Mesenchymal stem cell (in vitro differentiated cells and primary cell): ENCODE results near the gene ADIG.

Experiments used
- DNase-seq: peaks from one replicate; pipeline ENCODE4 v3.0.0-alpha.2; 2013
- H2AFZ ChIP-seq: one replicate; pipeline ENCODE4 v1.6.1; 2013; ENCODE audit warnings: low read depth, mild to moderate bottlenecking, control low read depth, inconsistent platforms, low read length, moderate library complexity
- H2AK5ac ChIP-seq: 2 replicates; pipeline ENCODE4 v1.6.1; 2013; ENCODE audit warnings: low read length, moderate library complexity, mild to moderate bottlenecking, inconsistent platforms; ENCODE audit not compliant: severe bottlenecking
- H2BK120ac ChIP-seq: one replicate; pipeline ENCODE4 v1.6.1; 2013; ENCODE audit warnings: low read depth, mild to moderate bottlenecking, inconsistent platforms, low read length, moderate library complexity
- H2BK12ac ChIP-seq, 2 experiments: one replicate each; pipeline ENCODE4 v1.6.1; 2013; ENCODE audit warnings: inconsistent platforms in 2 of 2, low read length in 2 of 2, mild to moderate bottlenecking in 2 of 2, moderate library complexity in 2 of 2, control low read depth in 1 of 2
- H2BK15ac ChIP-seq: one replicate; pipeline ENCODE4 v1.6.1; 2013; ENCODE audit warnings: mild to moderate bottlenecking, low read depth, inconsistent platforms; ENCODE audit not compliant: poor library complexity, severe bottlenecking
- H2BK5ac ChIP-seq: 2 replicates; pipeline ENCODE4 v1.6.1; 2013; ENCODE audit warnings: low read depth, mild to moderate bottlenecking, low read length, control low read depth, inconsistent platforms; ENCODE audit not compliant: poor library complexity, severe bottlenecking
- H3K14ac ChIP-seq, 2 experiments: one replicate each; pipeline ENCODE4 v1.6.1; 2013; ENCODE audit warnings: inconsistent platforms in 2 of 2, low read length in 2 of 2, control low read depth in 1 of 2, mild to moderate bottlenecking in 1 of 2, moderate library complexity in 1 of 2
- H3K18ac ChIP-seq, 2 experiments: one replicate each; pipeline ENCODE4 v1.6.1; 2013; ENCODE audit warnings: inconsistent platforms in 2 of 2, low read length in 2 of 2, control low read depth in 1 of 2, low read depth in 1 of 2, mild to moderate bottlenecking in 1 of 2
- H3K23ac ChIP-seq, 2 experiments: one replicate each; pipeline ENCODE4 v1.6.1; 2013; ENCODE audit warnings: inconsistent platforms in 2 of 2, low read length in 2 of 2, mild to moderate bottlenecking in 2 of 2, moderate library complexity in 2 of 2, control low read depth in 1 of 2
- H3K27ac ChIP-seq: 2 replicates; pipeline ENCODE4 v1.5.1; 2013; ENCODE audit warnings: mild to moderate bottlenecking, moderate library complexity, low read length, control low read depth, inconsistent platforms; ENCODE audit not compliant: poor library complexity, severe bottlenecking
- H3K27me3 ChIP-seq, 2 experiments: 2 replicates each; pipeline versions ENCODE4 v1.6.1 to v1.7.0; 2013; ENCODE audit warnings: low read length in 2 of 2, mild to moderate bottlenecking in 2 of 2, moderate library complexity in 2 of 2, control low read depth in 1 of 2, inconsistent platforms in 1 of 2; ENCODE audit not compliant: control insufficient read depth in 1 of 2, insufficient read depth in 1 of 2
- H3K36me3 ChIP-seq, 2 experiments: 2 replicates each; pipeline versions ENCODE4 v1.6.1 to v1.7.0; 2013; ENCODE audit warnings: low read length in 2 of 2, control low read depth in 1 of 2, inconsistent platforms in 1 of 2, low read depth in 1 of 2, mild to moderate bottlenecking in 1 of 2; ENCODE audit not compliant: insufficient read depth in 2 of 2, control insufficient read depth in 1 of 2
- H3K4ac ChIP-seq, 2 experiments: one replicate each; pipeline ENCODE4 v1.6.1; 2013; ENCODE audit warnings: inconsistent platforms in 2 of 2, low read length in 2 of 2, mild to moderate bottlenecking in 2 of 2, moderate library complexity in 2 of 2, control low read depth in 1 of 2, low read depth in 1 of 2
- H3K4me1 ChIP-seq: 2 replicates; pipeline ENCODE4 v1.6.1; 2013; ENCODE audit warnings: low read depth, low read length, control low read depth; ENCODE audit not compliant: control insufficient read depth, insufficient read depth
- H3K4me2 ChIP-seq: 2 replicates; pipeline ENCODE4 v1.6.1; 2013; ENCODE audit warnings: low read length, mild to moderate bottlenecking, inconsistent platforms; ENCODE audit not compliant: poor library complexity, severe bottlenecking
- H3K4me3 ChIP-seq, 2 experiments: 2 replicates each; pipeline versions ENCODE4 v1.5.1 to v1.7.0; 2013; ENCODE audit warnings: low read length in 2 of 2, mild to moderate bottlenecking in 2 of 2, control low read depth in 1 of 2, low read depth in 1 of 2; ENCODE audit not compliant: insufficient read depth in 1 of 2
- H3K79me1 ChIP-seq: replicated peaks from 2 replicates; pipeline ENCODE4 v1.6.1; 2013; ENCODE audit warnings: mild to moderate bottlenecking, control low read depth, low read length, inconsistent platforms; ENCODE audit not compliant: poor library complexity, severe bottlenecking
- H3K9ac ChIP-seq: 2 replicates; pipeline ENCODE4 v1.7.0; 2013; ENCODE audit warnings: mild to moderate bottlenecking, low read length, moderate library complexity
- H3K9me3 ChIP-seq: 2 replicates; pipeline ENCODE4 v1.7.0; 2013; ENCODE audit warnings: mild to moderate bottlenecking, low read length; ENCODE audit not compliant: control insufficient read depth
- H4K8ac ChIP-seq: one replicate; pipeline ENCODE4 v1.6.1; 2013; ENCODE audit warnings: inconsistent platforms, mild to moderate bottlenecking, low read length, moderate library complexity
- H4K91ac ChIP-seq: one replicate; pipeline ENCODE4 v1.6.1; 2013; ENCODE audit warnings: mild to moderate bottlenecking, low read length, inconsistent platforms
- WGBS: methylation state at CpG from one replicate; pipeline ENCODE4 v1.1.7; 2013; ENCODE audit warnings: mixed read lengths; 5-methylcytosine and 5-hydroxymethylcytosine counted together

Gene ADIG

GRCh38 chr20:38609815-38610214 lies 28.8 kb downstream of the ADIG start:
- no peak overlapping the region for H2BK15ac ChIP-seq
- H2BK120ac ChIP-seq = no peak overlapping the region
- 86% methylated on average over 2 of the region's 4 CpGs for WGBS
- DNase-seq = no peak
- H3K14ac ChIP-seq = no peak overlapping the region
- H2AFZ ChIP-seq = no peak overlapping the region
- H3K18ac ChIP-seq = no peak overlapping the region
- H4K91ac ChIP-seq = no peak overlapping the region
- no peaks in the 10 kb centered on the region for H3K36me3 ChIP-seq
- no peak overlapping the region for H4K8ac ChIP-seq
- no peak overlapping the region for H2BK12ac ChIP-seq
- H3K4me2 ChIP-seq = no peak overlapping the region
- no peak overlapping the region for H3K4me3 ChIP-seq
- H3K9me3 ChIP-seq = no peaks in the 10 kb centered on the region
- peak overlapping the region; percentile 21 for H2AK5ac ChIP-seq
- H3K79me1 ChIP-seq = no peaks in the 10 kb centered on the region
- H3K4me1 ChIP-seq = peaks cover 9% of the 10 kb centered on the region
- peaks cover 0 to 66% of the 10 kb centered on the region in 2 experiments for H3K27me3 ChIP-seq
- H3K9ac ChIP-seq = no peak overlapping the region
- no peak overlapping the region for H3K27ac ChIP-seq
- H3K23ac ChIP-seq = no peak overlapping the region
- H2BK5ac ChIP-seq = no peak overlapping the region
- H3K4ac ChIP-seq = no peak overlapping the region

GRCh38 chr20:38610521-38610920 lies 29.5 kb downstream of the ADIG start:
- WGBS = 66% methylated on average over 5 of the region's 5 CpGs
- peaks cover 0 to 64% of the 10 kb centered on the region in 2 experiments for H3K27me3 ChIP-seq

DNA sequence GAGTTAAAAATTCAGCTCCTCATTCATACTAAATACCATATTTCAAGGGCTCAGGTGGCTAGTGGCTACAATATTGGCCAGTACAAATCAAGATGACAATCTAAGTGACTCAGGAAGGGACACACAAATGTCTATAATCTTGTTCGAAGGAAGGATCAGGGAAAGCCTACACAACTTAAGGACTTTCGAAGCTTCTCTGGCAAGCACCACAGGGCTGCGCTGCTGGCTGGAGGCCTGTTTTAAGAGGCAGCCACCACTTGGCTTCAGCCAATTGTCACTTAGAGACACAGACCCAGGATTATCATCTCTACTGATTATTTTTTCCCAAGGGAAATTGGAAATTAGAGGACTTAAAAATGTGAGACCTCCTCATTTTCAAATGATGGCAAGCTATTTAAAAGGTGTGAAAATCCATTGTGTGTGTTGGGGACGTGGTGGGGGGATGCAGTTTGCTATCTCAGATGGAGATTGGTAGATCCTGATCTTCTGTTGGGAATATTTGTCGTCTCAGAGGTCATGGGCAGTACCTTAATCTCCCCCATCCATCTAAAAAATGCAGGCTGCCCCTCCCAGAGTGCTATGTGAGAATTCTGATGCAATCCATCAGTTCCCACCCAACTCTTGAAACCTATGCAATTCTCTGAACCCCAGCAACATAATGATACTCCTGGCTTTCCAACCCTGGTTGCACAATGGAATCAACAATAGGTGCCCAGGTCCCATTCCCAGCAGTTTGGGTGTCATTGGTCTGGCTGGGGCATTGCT lies 31.9 kb downstream of the ADIG start:
- Histone ChIP-seq H2BK5ac (no peak overlapping the region), H3K4me3 (no peak overlapping the region), H3K9ac (no peak overlapping the region), H2BK15ac (no peak overlapping the region), H3K23ac (no peak overlapping the region), H3K18ac (no peak overlapping the region), H3K4me2 (no peak overlapping the region), H2AK5ac (no peak overlapping the region), H4K91ac (no peak overlapping the region), H2BK120ac (no peak overlapping the region), H3K9me3 (no peaks in the 10 kb centered on the region), H3K4ac (no peak overlapping the region), H3K27ac (no peak overlapping the region), H3K27me3 (peaks cover 0 to 62% of the 10 kb centered on the region in 2 experiments), H2AFZ (no peak overlapping the region), H3K4me1 (peaks cover 13% of the 10 kb centered on the region), H3K14ac (no peak overlapping the region), H4K8ac (no peak overlapping the region), H3K36me3 (no peaks in the 10 kb centered on the region), H2BK12ac (no peak overlapping the region), H3K79me1 (no peaks in the 10 kb centered on the region)
- DNase-seq = no peak
- 51% methylated on average over 5 of the region's 5 CpGs for WGBS

More at GRCh38 chr20:38610521-38610920, 29.5 kb downstream of the ADIG start:
- Histone ChIP-seq H3K4ac (no peak overlapping the region), H3K14ac (no peak overlapping the region), H3K18ac (no peak overlapping the region), H2AFZ (no peak overlapping the region), H3K9ac (no peak overlapping the region), H3K9me3 (no peaks in the 10 kb centered on the region), H3K79me1 (no peaks in the 10 kb centered on the region), H4K91ac (no peak overlapping the region), H2BK15ac (no peak overlapping the region), H2AK5ac (no peak overlapping the region), H3K23ac (no peak overlapping the region), H2BK12ac (no peak overlapping the region), H2BK5ac (no peak overlapping the region), H4K8ac (no peak overlapping the region), H3K36me3 (no peaks in the 10 kb centered on the region), H3K4me3 (no peak overlapping the region), H2BK120ac (no peak overlapping the region), H3K27ac (peak overlapping the region; percentile 63), H3K4me2 (no peak overlapping the region), H3K4me1 (peaks cover 7% of the 10 kb centered on the region)
- DNase-seq = no peak

DNA sequence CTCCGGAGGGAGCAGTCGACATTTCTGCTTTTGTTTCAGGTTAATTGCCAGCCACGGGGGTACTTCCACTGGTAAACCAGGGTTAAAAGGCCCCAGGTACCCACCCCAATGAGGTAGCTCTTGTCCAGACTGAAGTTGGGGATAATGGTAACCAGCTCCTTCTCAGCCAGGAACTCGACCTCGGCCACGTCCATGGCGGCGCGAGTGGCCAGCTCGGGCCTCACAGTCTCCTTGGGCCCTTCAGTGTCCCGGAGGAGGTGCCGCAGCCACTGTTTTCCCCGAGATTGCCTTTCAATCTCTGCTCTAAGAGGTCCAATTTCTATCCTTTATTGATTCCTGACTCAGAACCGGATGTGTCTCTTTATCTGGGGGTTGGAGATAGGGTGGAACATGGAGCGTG lies 34.3 kb downstream of the ADIG start:
- no peak overlapping the region for H3K27ac ChIP-seq
- no peak overlapping the region for H3K4me3 ChIP-seq
- 87% methylated on average over 11 of the region's 15 CpGs for WGBS
- H3K9ac ChIP-seq = no peak overlapping the region
- H3K4me2 ChIP-seq = no peak overlapping the region
- H3K14ac ChIP-seq = no peak overlapping the region
- DNase-seq = no peak
- no peak overlapping the region for H2BK15ac ChIP-seq
- no peaks in the 10 kb centered on the region for H3K79me1 ChIP-seq
- no peak overlapping the region for H2BK5ac ChIP-seq
- no peak overlapping the region for H4K91ac ChIP-seq
- H3K27me3 ChIP-seq = peaks cover 0 to 71% of the 10 kb centered on the region in 2 experiments
- no peak overlapping the region for H3K23ac ChIP-seq
- H2AK5ac ChIP-seq = no peak overlapping the region
- H3K9me3 ChIP-seq = no peaks in the 10 kb centered on the region
- H3K18ac ChIP-seq = no peak overlapping the region
- H2BK12ac ChIP-seq = no peak overlapping the region
- peaks cover 9% of the 10 kb centered on the region for H3K4me1 ChIP-seq
- H3K36me3 ChIP-seq = no peaks in the 10 kb centered on the region
- no peak overlapping the region for H2BK120ac ChIP-seq
- H3K4ac ChIP-seq = no peak overlapping the region
- H2AFZ ChIP-seq = no peak overlapping the region
- no peak overlapping the region for H4K8ac ChIP-seq
